ENCODE measurements around the gene TRIM7. TPM values are rescaled to one million over a fixed set of nuclear protein-coding genes. Genes with fewer than 3 reads are reported as not detected.

The TRIM7 gene
- total RNA-seq, 1 experiment from 2014 or later, result 30.2 TPM

Small RNA genes lying within 50 kb of the gene (microRNA-seq; reads per million reads assigned to microRNA genes)
- not detected for gene MIR4638 (ENCODE audit: borderline number of aligned reads)

Other genes starting within 250 kb of the TRIM7 start
- gene BTNL3, start 216.3 kb downstream of the TRIM7 start, total RNA-seq (2021; ENCODE audit: unreplicated experiment), result not detected
- gene BTNL9, start 164.9 kb downstream of the TRIM7 start, total RNA-seq (2021; ENCODE audit: unreplicated experiment), result 11.7 TPM
- not detected for gene OR2V1, start 74.0 kb downstream of the TRIM7 start, total RNA-seq (2021; ENCODE audit: unreplicated experiment)
- not detected for gene OR2V2, start 57.6 kb downstream of the TRIM7 start, total RNA-seq (2021; ENCODE audit: unreplicated experiment)
- 51.8 TPM for gene TRIM41, start 18.1 kb upstream of the TRIM7 start, total RNA-seq (2021; ENCODE audit: unreplicated experiment)
- 2,432 TPM for gene RACK1, start 38.7 kb upstream of the TRIM7 start, total RNA-seq (2021; ENCODE audit: unreplicated experiment)
- gene TRIM52, start 55.9 kb upstream of the TRIM7 start, total RNA-seq (2021; ENCODE audit: unreplicated experiment), result 7.6 TPM
- not detected for gene OR4F3, start 162.1 kb upstream of the TRIM7 start, total RNA-seq (2021; ENCODE audit: unreplicated experiment)

All from HCT116 (cell line).